ENCODE results near the gene PLEKHA4. TPM values are rescaled to one million over a fixed set of nuclear protein-coding genes. Genes with fewer than 3 reads are reported as not detected.
"Not testable (repeated sequence)": the region's sequence is repeated elsewhere in the genome, so short reads cannot be mapped to it uniquely, and the experiment has no call there.

PLEKHA4 gene
- total RNA-seq, 1 donor from 2014 or later = 8.5 TPM

GRCh38 chr19:48872884-48873475 lies 4.6 kb upstream of the PLEKHA4 start:
- DNase-seq (ENCODE audit: low spot score, unreplicated experiment) = peak; percentile 37
- peaks cover 27% of the 10 kb centered on the region for H3K36me3 Mint-ChIP-seq (ENCODE audit: insufficient read depth)
- no peak for TF ChIP-seq CTCF (IDR thresholded peaks at IDR 0.05; ENCODE audit: unreplicated experiment)

DNA sequence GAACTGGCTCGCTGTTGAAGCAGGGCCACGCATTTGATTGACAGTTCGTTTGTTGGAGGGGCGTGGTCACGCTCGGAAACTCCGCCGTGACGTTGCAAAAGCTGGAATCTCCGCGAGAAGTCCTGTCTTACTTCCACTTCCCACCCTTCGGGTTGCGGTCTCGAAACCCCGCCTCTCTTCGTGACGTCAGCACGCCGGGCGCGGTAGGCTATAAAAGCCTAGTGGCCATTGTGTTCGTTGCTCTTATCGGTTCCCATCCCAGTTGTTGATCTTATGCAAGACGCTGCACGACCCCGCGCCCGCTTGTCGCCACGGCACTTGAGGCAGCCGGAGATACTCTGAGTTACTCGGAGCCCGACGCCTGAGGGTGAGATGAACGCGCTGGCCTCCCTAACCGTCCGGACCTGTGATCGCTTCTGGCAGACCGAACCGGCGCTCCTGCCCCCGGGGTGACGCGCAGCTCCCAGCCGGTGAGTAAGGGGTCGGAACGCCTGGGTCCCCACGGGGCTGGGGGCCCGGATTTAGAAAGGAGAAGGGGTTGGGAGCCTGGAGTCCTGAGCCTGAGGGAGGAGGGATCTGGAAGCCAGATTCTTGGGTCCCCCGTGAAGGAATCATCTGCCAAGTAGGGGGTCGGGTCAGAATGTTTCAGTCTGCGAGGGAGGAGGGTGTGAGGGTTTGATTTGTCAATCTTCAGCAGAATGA lies 3.9 kb upstream of the PLEKHA4 start, which contains the start of gene PPP1R15A:
PPP1R15A (plus strand) TSS at position 240 of the 702 bp plus-strand sequence. CDS start 813 bp downstream, outside the sequence.
- no peaks in the 10 kb centered on the region for H3K9me3 Mint-ChIP-seq (ENCODE audit: low read depth)
- peak within 1 kb of the TSS; percentile 99 for H3K4me3 Mint-ChIP-seq (ENCODE audit: low read depth)
- DNase-seq (ENCODE audit: low spot score, unreplicated experiment) = peak; percentile 99
- peak within 1 kb of the TSS; percentile 100 for H3K27ac Mint-ChIP-seq
- no peak for TF ChIP-seq CTCF (IDR thresholded peaks at IDR 0.05; ENCODE audit: unreplicated experiment)
- peaks cover 41% of the 10 kb centered on the region for H3K4me1 Mint-ChIP-seq (ENCODE audit: low read depth)
- no peaks in the 10 kb centered on the region for H3K27me3 Mint-ChIP-seq
- H3K36me3 Mint-ChIP-seq (ENCODE audit: insufficient read depth) = peaks cover 25% of the 10 kb centered on the region

More at GRCh38 chr19:48872884-48873475, 4.6 kb upstream of the PLEKHA4 start:
- H3K9me3 Mint-ChIP-seq (ENCODE audit: low read depth) = no peaks in the 10 kb centered on the region
- no peaks in the 10 kb centered on the region for H3K27me3 Mint-ChIP-seq
- H3K27ac Mint-ChIP-seq = peak overlapping the region; percentile 100
- H3K4me3 Mint-ChIP-seq (ENCODE audit: low read depth) = peak overlapping the region; percentile 99
- H3K4me1 Mint-ChIP-seq (ENCODE audit: low read depth) = peaks cover 39% of the 10 kb centered on the region

DNA sequence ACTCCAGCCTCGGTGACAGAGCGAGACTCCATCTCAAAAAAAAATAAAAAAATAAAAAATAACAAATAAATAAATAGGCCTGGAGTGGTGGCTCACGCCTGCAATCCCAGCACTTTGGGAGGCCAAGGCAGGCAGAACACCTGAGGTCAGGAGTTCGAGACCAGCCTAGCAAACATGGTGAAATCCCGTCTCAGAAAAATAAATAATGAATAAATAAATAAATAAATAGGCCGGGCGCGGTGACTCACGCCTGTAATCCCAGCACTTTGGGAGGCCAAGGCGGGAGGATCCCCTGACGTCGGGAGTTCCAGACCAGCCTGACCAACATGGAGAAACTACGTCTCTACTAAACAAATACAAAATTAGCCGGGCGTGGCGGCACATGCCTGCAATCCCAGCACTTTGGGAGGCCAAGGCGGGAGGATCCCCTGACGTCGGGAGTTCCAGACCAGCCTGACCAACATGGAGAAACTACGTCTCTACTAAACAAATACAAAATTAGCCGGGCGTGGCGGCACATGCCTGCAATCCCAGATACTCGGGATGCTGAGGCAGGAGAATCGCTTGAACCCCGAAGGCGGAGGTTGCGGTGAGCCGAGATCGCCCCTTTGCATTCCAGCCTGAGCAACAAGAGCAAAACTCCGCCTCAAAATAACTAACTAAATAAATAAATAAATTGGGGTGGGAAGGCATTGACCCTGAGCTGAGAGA lies 3.2 kb upstream of the PLEKHA4 start:
- peaks cover 25% of the 10 kb centered on the region for H3K36me3 Mint-ChIP-seq (ENCODE audit: insufficient read depth)
- not testable (repeated sequence) for DNase-seq (ENCODE audit: low spot score, unreplicated experiment); H3K9me3 Mint-ChIP-seq (ENCODE audit: low read depth); H3K27me3 Mint-ChIP-seq
- H3K27ac Mint-ChIP-seq = peak overlapping the region; percentile 100
- H3K4me3 Mint-ChIP-seq (ENCODE audit: low read depth) = peak overlapping the region; percentile 99
- H3K4me1 Mint-ChIP-seq (ENCODE audit: low read depth) = peaks cover 48% of the 10 kb centered on the region

DNA sequence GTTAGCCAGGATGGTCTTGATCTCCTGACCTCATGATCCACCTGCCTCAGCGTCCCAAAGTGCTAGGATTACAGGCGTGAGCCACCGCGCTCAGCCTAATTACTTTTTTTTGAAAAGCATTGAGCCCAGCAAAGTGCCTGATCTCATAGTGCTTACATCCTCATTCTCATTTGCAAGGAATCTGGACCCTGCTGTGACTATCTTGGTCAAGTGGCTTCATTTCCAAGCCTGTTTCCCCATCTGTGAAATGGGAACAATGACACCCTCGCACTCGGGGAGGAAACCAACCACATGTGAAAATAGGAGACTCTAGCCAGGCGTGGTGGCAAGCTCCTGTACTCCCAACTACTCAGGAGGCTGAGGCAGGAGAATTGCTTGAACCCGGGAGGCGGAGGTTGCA lies 1.6 kb upstream of the PLEKHA4 start:
- Mint-ChIP-seq H3K4me3 (ENCODE audit: low read depth) (no peak overlapping the region), H3K36me3 (ENCODE audit: insufficient read depth) (peaks cover 17% of the 10 kb centered on the region), H3K4me1 (ENCODE audit: low read depth) (peaks cover 37% of the 10 kb centered on the region), H3K27ac (peak overlapping the region; percentile 33), H3K27me3 (no peaks in the 10 kb centered on the region), H3K9me3 (ENCODE audit: low read depth) (no peaks in the 10 kb centered on the region)
- no peak for DNase-seq (ENCODE audit: low spot score, unreplicated experiment)
- no peak for TF ChIP-seq CTCF (IDR thresholded peaks at IDR 0.05; ENCODE audit: unreplicated experiment)

- Mint-ChIP-seq H3K27ac (no peak overlapping the region), H3K27me3 (no peaks in the 10 kb centered on the region), H3K4me1 (ENCODE audit: low read depth) (peaks cover 17% of the 10 kb centered on the region), H3K9me3 (ENCODE audit: low read depth) (no peaks in the 10 kb centered on the region), H3K4me3 (ENCODE audit: low read depth) (no peak overlapping the region), H3K36me3 (ENCODE audit: insufficient read depth) (peaks cover 2% of the 10 kb centered on the region)
- TF ChIP-seq CTCF (IDR thresholded peaks at IDR 0.05; ENCODE audit: unreplicated experiment) = no peak
- no peak for DNase-seq (ENCODE audit: low spot score, unreplicated experiment)
Measured at GRCh38 chr19:48867746-48868113, 687 bp downstream of the PLEKHA4 start.

Data from progenitor cell of endocrine pancreas (in vitro differentiated cells).